MM.1S (cell line): Measurements from ENCODE around the gene EPB41L2.
"Not testable (repeated sequence)": the region's sequence is repeated elsewhere in the genome, so short reads cannot be mapped to it uniquely, and the experiment has no call there.

ENCODE experiments used
- DNase-seq: peaks from one replicate; pipeline ENCODE4 v3.0.0-alpha.2; 2015
- H2AFZ ChIP-seq: fragments of 300-600 bp; sonication (generic); 2 replicates; pipeline ENCODE4 v1.6.0; 2016; ENCODE audit warnings: antibody characterized with exemption, low read length
- H3F3A ChIP-seq: fragments of 300-600 bp; sonication (generic); 2 replicates; pipeline ENCODE4 v1.6.1; 2016; ENCODE audit warnings: mild to moderate bottlenecking, antibody characterized with exemption, low read length, moderate library complexity, mixed read lengths; ENCODE audit not compliant: insufficient read depth
- H3K27ac ChIP-seq: fragments of 300-600 bp; sonication (generic); 2 replicates; pipeline ENCODE4 v1.5.1; 2016; ENCODE audit warnings: mild to moderate bottlenecking, low read length
- H3K27me3 ChIP-seq: fragments of 300-600 bp; sonication (generic); replicated peaks from 2 replicates; pipeline ENCODE4 v1.6.0; 2016; ENCODE audit warnings: low read length; ENCODE audit not compliant: insufficient read depth
- H3K36me3 ChIP-seq: fragments of 300-600 bp; sonication (generic); replicated peaks from 2 replicates; pipeline ENCODE4 v1.6.1; 2016; ENCODE audit warnings: mild to moderate bottlenecking, low read length, mixed read lengths; ENCODE audit not compliant: insufficient read depth
- H3K4me1 ChIP-seq: fragments of 300-600 bp; sonication (generic); 2 replicates; pipeline ENCODE4 v1.6.1; 2016; ENCODE audit warnings: low read length, mixed read lengths
- H3K4me2 ChIP-seq: fragments of 300-600 bp; sonication (generic); 2 replicates; pipeline ENCODE4 v1.6.0; 2016; ENCODE audit warnings: low read depth, low read length
- H3K4me3 ChIP-seq: fragments of 300-600 bp; sonication (generic); 2 replicates; pipeline ENCODE4 v1.5.1; 2016; ENCODE audit warnings: low read length, mixed read lengths
- H3K79me2 ChIP-seq: fragments of 300-600 bp; sonication (generic); 2 replicates; pipeline ENCODE4 v1.6.1; 2016; ENCODE audit warnings: mixed run types, low read length, mixed read lengths
- H3K9ac ChIP-seq: fragments of 300-600 bp; sonication (generic); 2 replicates; pipeline ENCODE4 v1.6.1; 2016; ENCODE audit warnings: low read length, mixed read lengths
- H3K9me2 ChIP-seq: fragments of 300-600 bp; sonication (generic); replicated peaks from 2 replicates; pipeline ENCODE4 v1.6.1; 2016; ENCODE audit warnings: mild to moderate bottlenecking, low read length, mixed read lengths; ENCODE audit not compliant: insufficient read depth
- H3K9me3 ChIP-seq: fragments of 300-600 bp; sonication (generic); replicated peaks from 2 replicates; pipeline ENCODE4 v1.6.1; 2016; ENCODE audit warnings: mild to moderate bottlenecking, low read length, mixed read lengths; ENCODE audit not compliant: insufficient read depth
- H4K20me1 ChIP-seq: fragments of 300-600 bp; sonication (generic); 2 replicates; pipeline ENCODE4 v1.6.1; 2016; ENCODE audit warnings: mild to moderate bottlenecking, low read length, moderate library complexity, mixed read lengths; ENCODE audit not compliant: insufficient read depth
- EZH2 ChIP-seq: fragments of 300-600 bp; sonication (generic); optimal IDR thresholded peaks from 2 replicates; pipeline ENCODE3; 2017; ENCODE audit warnings: low read depth, mild to moderate bottlenecking, antibody characterized with exemption, low read length, mixed read lengths
- EZH2phosphoT487 ChIP-seq: fragments of 300-600 bp; sonication (generic); IDR thresholded peaks from 2 replicates; pipeline ENCODE4 v1.6.1; 2018; ENCODE audit warnings: antibody characterized with exemption, low read length
- TF ChIP-seq, protein P1 (sequence below): fragments of 300-600 bp; sonication (generic); IDR thresholded peaks from 2 replicates; pipeline ENCODE4 v1.5.1; 2016; ENCODE audit warnings: antibody characterized with exemption, low read length, mixed read lengths

Gene EPB41L2

DNA sequence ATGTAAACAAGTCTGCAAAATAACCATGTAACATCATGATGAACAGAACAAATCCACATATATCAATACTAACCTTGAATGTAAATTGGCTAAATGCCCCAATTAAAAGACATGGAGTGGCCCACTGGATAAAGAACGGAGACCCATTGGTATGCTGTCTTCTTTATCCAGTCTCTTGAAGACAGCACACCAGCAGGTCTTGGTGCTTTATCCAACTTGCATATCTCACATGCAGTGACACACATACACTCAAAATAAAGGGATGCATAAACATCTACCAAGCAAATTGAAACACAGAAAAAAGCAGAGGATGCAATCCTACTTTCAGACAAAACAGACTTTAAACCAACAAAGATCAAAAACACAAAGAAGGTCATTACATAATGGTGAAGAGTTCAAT, 30.3 kb upstream of the EPB41L2 start:
- Histone ChIP-seq H3K9me2 (no peaks in the 10 kb centered on the region), H3F3A (no peaks in the 10 kb centered on the region), H3K79me2 (no peaks in the 10 kb centered on the region), H4K20me1 (no peaks in the 10 kb centered on the region), H3K9me3 (no peaks in the 10 kb centered on the region), H3K27me3 (no peaks in the 10 kb centered on the region), H3K4me2 (no peak overlapping the region), H3K9ac (no peak overlapping the region), H3K27ac (no peak overlapping the region), H2AFZ (no peak overlapping the region), H3K4me1 (no peaks in the 10 kb centered on the region), H3K4me3 (no peak overlapping the region), H3K36me3 (no peaks in the 10 kb centered on the region)
- DNase-seq = no peak
- TF ChIP-seq EZH2phosphoT487 (no peak), EZH2 (no peak)
- TF ChIP-seq, protein P1, sequence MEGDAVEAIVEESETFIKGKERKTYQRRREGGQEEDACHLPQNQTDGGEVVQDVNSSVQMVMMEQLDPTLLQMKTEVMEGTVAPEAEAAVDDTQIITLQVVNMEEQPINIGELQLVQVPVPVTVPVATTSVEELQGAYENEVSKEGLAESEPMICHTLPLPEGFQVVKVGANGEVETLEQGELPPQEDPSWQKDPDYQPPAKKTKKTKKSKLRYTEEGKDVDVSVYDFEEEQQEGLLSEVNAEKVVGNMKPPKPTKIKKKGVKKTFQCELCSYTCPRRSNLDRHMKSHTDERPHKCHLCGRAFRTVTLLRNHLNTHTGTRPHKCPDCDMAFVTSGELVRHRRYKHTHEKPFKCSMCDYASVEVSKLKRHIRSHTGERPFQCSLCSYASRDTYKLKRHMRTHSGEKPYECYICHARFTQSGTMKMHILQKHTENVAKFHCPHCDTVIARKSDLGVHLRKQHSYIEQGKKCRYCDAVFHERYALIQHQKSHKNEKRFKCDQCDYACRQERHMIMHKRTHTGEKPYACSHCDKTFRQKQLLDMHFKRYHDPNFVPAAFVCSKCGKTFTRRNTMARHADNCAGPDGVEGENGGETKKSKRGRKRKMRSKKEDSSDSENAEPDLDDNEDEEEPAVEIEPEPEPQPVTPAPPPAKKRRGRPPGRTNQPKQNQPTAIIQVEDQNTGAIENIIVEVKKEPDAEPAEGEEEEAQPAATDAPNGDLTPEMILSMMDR = no peak

DNA sequence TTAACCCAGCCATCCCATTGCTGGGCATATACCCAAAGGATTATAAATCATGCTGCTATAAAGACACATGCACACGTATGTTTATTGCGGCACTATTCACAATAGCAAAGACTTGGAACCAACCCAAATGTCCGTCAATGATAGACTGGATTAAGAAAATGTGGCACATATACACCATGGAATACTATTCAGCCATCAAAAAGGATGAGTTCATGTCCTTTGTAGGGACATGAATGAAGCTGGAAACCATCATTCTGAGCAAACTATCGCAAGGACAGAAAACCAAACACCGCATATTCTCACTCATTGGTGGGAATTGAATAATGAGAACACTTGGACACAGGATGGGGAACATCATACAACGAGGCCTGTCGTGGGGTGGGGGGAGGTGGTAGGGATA, 28.9 kb upstream of the EPB41L2 start:
- not testable (repeated sequence) for H3K4me2 ChIP-seq, DNase-seq, H3K27ac ChIP-seq, H4K20me1 ChIP-seq, H3K9me2 ChIP-seq, H2AFZ ChIP-seq, H3K9me3 ChIP-seq, H3F3A ChIP-seq, H3K79me2 ChIP-seq, H3K27me3 ChIP-seq, H3K4me1 ChIP-seq, H3K4me3 ChIP-seq, H3K9ac ChIP-seq, H3K36me3 ChIP-seq

DNA sequence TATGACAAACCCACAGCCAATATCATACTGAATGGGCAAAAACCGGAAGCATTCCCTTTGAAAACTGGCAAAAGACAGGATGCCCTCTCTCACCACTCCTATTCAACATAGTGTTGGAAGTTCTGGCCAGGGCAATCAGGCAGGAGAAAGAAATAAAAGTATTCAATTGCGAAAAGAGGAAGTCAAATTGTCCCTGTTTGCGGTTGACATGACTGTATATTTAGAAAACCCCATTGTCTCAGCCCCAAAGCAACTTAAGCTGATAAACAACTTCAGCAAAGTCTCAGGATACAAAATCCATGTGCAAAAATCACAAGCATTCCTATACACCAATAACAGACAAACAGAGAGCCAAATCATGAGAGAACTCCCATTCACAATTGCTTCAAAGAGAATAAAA, 27.3 kb upstream of the EPB41L2 start:
- H3K36me3 ChIP-seq, H3K4me3 ChIP-seq, H3K4me2 ChIP-seq, H3K9me2 ChIP-seq, H3K9me3 ChIP-seq, H3K4me1 ChIP-seq, H3K27me3 ChIP-seq, H2AFZ ChIP-seq, H3K27ac ChIP-seq, H3K79me2 ChIP-seq, DNase-seq, H4K20me1 ChIP-seq, H3K9ac ChIP-seq, H3F3A ChIP-seq: not testable (repeated sequence)

DNA sequence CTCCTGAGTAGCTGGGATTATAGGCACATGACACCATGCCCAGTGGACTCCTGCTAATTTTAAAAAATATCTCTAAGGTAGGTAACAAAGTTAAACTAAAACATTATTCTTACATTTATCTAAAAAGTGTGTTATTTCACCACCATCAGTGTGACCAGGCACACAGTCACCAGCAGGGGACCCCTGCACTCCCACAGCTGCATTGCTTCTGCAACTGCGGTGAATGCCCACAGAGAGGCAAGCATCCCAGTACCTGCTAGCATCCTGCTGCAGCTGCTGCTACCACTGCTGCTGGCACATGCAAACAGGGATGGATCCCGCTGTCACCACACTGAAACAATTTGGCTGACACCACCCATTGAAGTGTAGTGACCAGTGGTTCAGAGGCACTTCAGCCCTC, 21.9 kb upstream of the EPB41L2 start:
- TF ChIP-seq, protein P1 = no peak
- TF ChIP-seq EZH2phosphoT487 (no peak), EZH2 (no peak)
- Histone ChIP-seq H3K9me3 (no peaks in the 10 kb centered on the region), H3K79me2 (no peaks in the 10 kb centered on the region), H3K27ac (no peak overlapping the region), H4K20me1 (no peaks in the 10 kb centered on the region), H3K4me2 (no peak overlapping the region), H3K9ac (no peak overlapping the region), H3K9me2 (no peaks in the 10 kb centered on the region), H3F3A (no peaks in the 10 kb centered on the region), H3K27me3 (no peaks in the 10 kb centered on the region), H2AFZ (no peak overlapping the region), H3K4me1 (no peaks in the 10 kb centered on the region), H3K4me3 (no peak overlapping the region), H3K36me3 (no peaks in the 10 kb centered on the region)
- DNase-seq = no peak
